Measurements from ENCODE around the gene IL9R.
"Not testable (repeated sequence)": the region's sequence is repeated elsewhere in the genome, so short reads cannot be mapped to it uniquely, and the experiment has no call there.

Gene IL9R

GRCh38 chrX:155997436-155997835 lies at the start of gene IL9R:
IL9R (plus strand) TSS chrX:155997696; CDS start chrX:155997760, 64 bp downstream.
- FAIRE-seq = peak; percentile 54

GRCh38 chrX:155949098-155949497 lies 48.4 kb upstream of the IL9R start:
- FAIRE-seq (no peak), DNase-seq (ENCODE audit: insufficient read length, low spot score) (no peak)

More at GRCh38 chrX:155997436-155997835, at the start of gene IL9R:
- DNase-seq (ENCODE audit: insufficient read length, low spot score) = no peak

GRCh38 chrX:155951237-155951789 lies 46.2 kb upstream of the IL9R start:
- DNase-seq (ENCODE audit: insufficient read length, low spot score) (no peak), FAIRE-seq (no peak)

GRCh38 chrX:155953055-155953454 lies 44.4 kb upstream of the IL9R start:
- DNase-seq (ENCODE audit: insufficient read length, low spot score) = no peak
- FAIRE-seq = no peak

- DNase-seq (ENCODE audit: insufficient read length, low spot score) (no peak), FAIRE-seq (no peak)
Observed at GRCh38 chrX:155954793-155955192, 42.7 kb upstream of the IL9R start.

GRCh38 chrX:155956099-155956498 lies 41.4 kb upstream of the IL9R start:
- DNase-seq (ENCODE audit: insufficient read length, low spot score) (no peak), FAIRE-seq (no peak)

GRCh38 chrX:155956649-155957048 lies 40.8 kb upstream of the IL9R start:
- FAIRE-seq (no peak), DNase-seq (ENCODE audit: insufficient read length, low spot score) (no peak)

GRCh38 chrX:155957843-155958242 lies 39.7 kb upstream of the IL9R start:
- FAIRE-seq (no peak), DNase-seq (ENCODE audit: insufficient read length, low spot score) (no peak)

GRCh38 chrX:155959018-155959587 lies 38.4 kb upstream of the IL9R start:
- FAIRE-seq (no peak), DNase-seq (ENCODE audit: insufficient read length, low spot score) (no peak)

GRCh38 chrX:155962906-155963305 lies 34.6 kb upstream of the IL9R start:
- DNase-seq (ENCODE audit: insufficient read length, low spot score) = no peak
- no peak for FAIRE-seq

GRCh38 chrX:155966876-155967275 lies 30.6 kb upstream of the IL9R start:
- FAIRE-seq = no peak
- DNase-seq (ENCODE audit: insufficient read length, low spot score) = peak; percentile 4

GRCh38 chrX:155967653-155968325 lies 29.7 kb upstream of the IL9R start:
- FAIRE-seq (no peak), DNase-seq (ENCODE audit: insufficient read length, low spot score) (no peak)

GRCh38 chrX:155968326-155968661 lies 29.2 kb upstream of the IL9R start:
- no peak for FAIRE-seq
- DNase-seq (ENCODE audit: insufficient read length, low spot score) = no peak

- FAIRE-seq = no peak
- no peak for DNase-seq (ENCODE audit: insufficient read length, low spot score)
Observed at GRCh38 chrX:155968791-155969190, 28.7 kb upstream of the IL9R start.

- FAIRE-seq; DNase-seq (ENCODE audit: insufficient read length, low spot score): not testable (repeated sequence)
Observed at GRCh38 chrX:155971658-155972057, 25.8 kb upstream of the IL9R start.

- FAIRE-seq; DNase-seq (ENCODE audit: insufficient read length, low spot score): not testable (repeated sequence)
Observed at GRCh38 chrX:155972241-155972640, 25.3 kb upstream of the IL9R start.

- no peak for FAIRE-seq
Observed at GRCh38 chrX:155983326-155983725, 14.2 kb upstream of the IL9R start.

GRCh38 chrX:155985208-155985607 lies 12.3 kb upstream of the IL9R start:
- DNase-seq (ENCODE audit: insufficient read length, low spot score) (no peak), FAIRE-seq (no peak)

More at GRCh38 chrX:155983326-155983725, 14.2 kb upstream of the IL9R start:
- DNase-seq (ENCODE audit: insufficient read length, low spot score) = no peak

GRCh38 chrX:155986995-155987394 lies 10.5 kb upstream of the IL9R start:
- FAIRE-seq; DNase-seq (ENCODE audit: insufficient read length, low spot score): not testable (repeated sequence)

GRCh38 chrX:155988859-155989258 lies 8.6 kb upstream of the IL9R start:
- FAIRE-seq (no peak), DNase-seq (ENCODE audit: insufficient read length, low spot score) (no peak)

- no peak for DNase-seq (ENCODE audit: insufficient read length, low spot score)
- no peak for FAIRE-seq
Observed at GRCh38 chrX:155993421-155993820, 4.1 kb upstream of the IL9R start.

- DNase-seq (ENCODE audit: insufficient read length, low spot score) (no peak), FAIRE-seq (no peak)
Observed at GRCh38 chrX:155995321-155995875, 2.1 kb upstream of the IL9R start.
